ENCODE results near the gene CTDP1.
"Not testable (repeated sequence)": the region's sequence is repeated elsewhere in the genome, so short reads cannot be mapped to it uniquely, and the experiment has no call there.

CTDP1 gene

GRCh38 chr18:79704631-79705030, 25.0 kb downstream of the CTDP1 start:
- DNase-seq: no peak

- no peak for DNase-seq
Measured at GRCh38 chr18:79705272-79705671, 25.7 kb downstream of the CTDP1 start.

- no peak for DNase-seq
Measured at GRCh38 chr18:79706006-79706405, 26.4 kb downstream of the CTDP1 start.

GRCh38 chr18:79706658-79707057, 27.1 kb downstream of the CTDP1 start:
- DNase-seq: no peak

- DNase-seq: no peak
Measured at GRCh38 chr18:79707239-79707638, 27.6 kb downstream of the CTDP1 start.

GRCh38 chr18:79707671-79708070, 28.1 kb downstream of the CTDP1 start:
- DNase-seq: no peak

GRCh38 chr18:79708412-79708811, 28.8 kb downstream of the CTDP1 start:
- DNase-seq: no peak

GRCh38 chr18:79712206-79712857, 32.7 kb downstream of the CTDP1 start:
- DNase-seq: no peak

GRCh38 chr18:79713341-79713740, 33.7 kb downstream of the CTDP1 start:
- DNase-seq: no peak

- no peak for DNase-seq
Measured at GRCh38 chr18:79714531-79715240, 35.1 kb downstream of the CTDP1 start.

- DNase-seq: no peak
Measured at GRCh38 chr18:79715280-79715679, 35.7 kb downstream of the CTDP1 start.

- DNase-seq: no peak
Measured at GRCh38 chr18:79717059-79717458, 37.5 kb downstream of the CTDP1 start.

- no peak for DNase-seq
Measured at GRCh38 chr18:79717555-79718074, 38.0 kb downstream of the CTDP1 start.

GRCh38 chr18:79718126-79718525, 38.5 kb downstream of the CTDP1 start:
- DNase-seq: no peak

- no peak for DNase-seq
Measured at GRCh38 chr18:79718878-79719477, 39.4 kb downstream of the CTDP1 start.

GRCh38 chr18:79719478-79720358, 40.1 kb downstream of the CTDP1 start:
- not testable (repeated sequence) for DNase-seq

- no peak for DNase-seq
Measured at GRCh38 chr18:79720359-79720733, 40.7 kb downstream of the CTDP1 start.

- no peak for DNase-seq
Measured at GRCh38 chr18:79723036-79723435, 43.4 kb downstream of the CTDP1 start.

GRCh38 chr18:79723628-79724027, 44.0 kb downstream of the CTDP1 start:
- no peak for DNase-seq

- no peak for DNase-seq
Measured at GRCh38 chr18:79724299-79725080, 44.9 kb downstream of the CTDP1 start.

GRCh38 chr18:79725486-79725885, 45.9 kb downstream of the CTDP1 start:
- no peak for DNase-seq

- no peak for DNase-seq
Measured at GRCh38 chr18:79726721-79727120, 47.1 kb downstream of the CTDP1 start.

All from hippocampal formation (tissue), 2 donors.